Measurements from ENCODE around the gene NHLH1.
A peak's percentile ranks its signal among the peaks of the same experiment; 100 is the strongest.

Gene NHLH1

DNA sequence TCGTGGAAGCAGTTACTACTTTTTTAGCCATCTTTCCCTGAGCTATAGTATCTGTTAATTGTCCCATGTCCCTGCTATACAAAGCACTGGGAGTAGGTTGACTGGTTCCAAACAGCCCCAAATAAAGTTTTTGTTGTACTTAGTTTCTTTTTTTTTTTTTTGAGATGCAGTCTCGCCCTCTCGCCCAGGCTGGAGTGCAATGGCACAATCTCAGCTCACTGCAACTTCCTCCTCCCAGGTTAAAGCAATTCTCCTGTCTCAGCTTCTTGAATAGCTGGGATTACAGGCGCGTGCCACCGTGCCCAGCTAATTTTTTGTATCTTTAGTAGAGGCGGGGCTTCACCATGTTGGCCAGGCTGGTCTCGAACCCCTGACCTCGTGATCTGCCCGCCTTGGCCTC lies 20.4 kb upstream of the NHLH1 start:
- H3K4me3 ChIP-seq (ENCODE audit: low read depth, low read length), result no peak overlapping the region
- TF ChIP-seq, protein P1, sequence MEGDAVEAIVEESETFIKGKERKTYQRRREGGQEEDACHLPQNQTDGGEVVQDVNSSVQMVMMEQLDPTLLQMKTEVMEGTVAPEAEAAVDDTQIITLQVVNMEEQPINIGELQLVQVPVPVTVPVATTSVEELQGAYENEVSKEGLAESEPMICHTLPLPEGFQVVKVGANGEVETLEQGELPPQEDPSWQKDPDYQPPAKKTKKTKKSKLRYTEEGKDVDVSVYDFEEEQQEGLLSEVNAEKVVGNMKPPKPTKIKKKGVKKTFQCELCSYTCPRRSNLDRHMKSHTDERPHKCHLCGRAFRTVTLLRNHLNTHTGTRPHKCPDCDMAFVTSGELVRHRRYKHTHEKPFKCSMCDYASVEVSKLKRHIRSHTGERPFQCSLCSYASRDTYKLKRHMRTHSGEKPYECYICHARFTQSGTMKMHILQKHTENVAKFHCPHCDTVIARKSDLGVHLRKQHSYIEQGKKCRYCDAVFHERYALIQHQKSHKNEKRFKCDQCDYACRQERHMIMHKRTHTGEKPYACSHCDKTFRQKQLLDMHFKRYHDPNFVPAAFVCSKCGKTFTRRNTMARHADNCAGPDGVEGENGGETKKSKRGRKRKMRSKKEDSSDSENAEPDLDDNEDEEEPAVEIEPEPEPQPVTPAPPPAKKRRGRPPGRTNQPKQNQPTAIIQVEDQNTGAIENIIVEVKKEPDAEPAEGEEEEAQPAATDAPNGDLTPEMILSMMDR (IDR thresholded peaks at IDR 0.05; ENCODE audit: low read depth, low read length), result no peak

DNA sequence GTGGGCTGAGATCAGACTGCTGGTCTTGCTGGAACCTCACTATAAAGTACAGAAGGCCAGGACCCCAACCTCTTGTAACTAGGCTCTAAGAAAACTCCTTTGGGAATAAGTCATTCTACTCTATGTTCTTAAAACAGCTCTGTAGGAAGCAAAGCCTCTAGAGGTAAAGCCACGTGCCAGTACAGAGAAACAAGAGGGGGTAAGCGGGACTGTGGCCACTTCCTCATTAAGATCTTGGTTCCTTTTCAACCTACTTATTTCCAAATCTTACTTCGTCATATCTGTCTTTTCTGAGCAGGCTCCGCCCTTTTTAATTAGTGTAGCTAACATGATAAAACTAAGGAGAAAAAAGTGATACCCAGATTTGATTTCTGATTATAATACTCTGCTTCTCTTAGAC lies 19.9 kb upstream of the NHLH1 start:
- TF ChIP-seq, protein P1 (IDR thresholded peaks at IDR 0.05; ENCODE audit: low read depth, low read length), result no peak
- no peak overlapping the region for H3K4me3 ChIP-seq (ENCODE audit: low read depth, low read length)

DNA sequence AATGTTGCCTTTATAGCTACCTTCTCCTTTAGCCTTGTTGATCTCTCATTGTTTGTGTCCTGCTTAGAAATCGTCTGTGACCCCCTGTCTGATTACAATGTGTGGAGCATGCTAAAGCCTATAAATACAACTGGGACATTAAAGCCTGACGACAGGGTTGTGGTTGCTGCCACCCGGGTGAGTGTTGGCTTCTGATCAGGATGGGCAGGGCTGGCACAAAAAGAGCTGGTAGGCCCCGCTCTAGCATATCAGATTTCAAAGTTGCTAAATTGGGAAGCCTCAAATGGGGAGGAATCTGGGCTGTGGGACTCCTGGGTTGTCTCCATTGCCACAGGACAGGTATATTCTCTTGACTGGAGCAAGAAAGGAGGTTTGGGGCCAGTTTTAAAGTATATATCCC lies 15.2 kb upstream of the NHLH1 start:
- TF ChIP-seq, protein P1 (IDR thresholded peaks at IDR 0.05; ENCODE audit: low read depth, low read length), result no peak
- no peak overlapping the region for H3K4me3 ChIP-seq (ENCODE audit: low read depth, low read length)

DNA sequence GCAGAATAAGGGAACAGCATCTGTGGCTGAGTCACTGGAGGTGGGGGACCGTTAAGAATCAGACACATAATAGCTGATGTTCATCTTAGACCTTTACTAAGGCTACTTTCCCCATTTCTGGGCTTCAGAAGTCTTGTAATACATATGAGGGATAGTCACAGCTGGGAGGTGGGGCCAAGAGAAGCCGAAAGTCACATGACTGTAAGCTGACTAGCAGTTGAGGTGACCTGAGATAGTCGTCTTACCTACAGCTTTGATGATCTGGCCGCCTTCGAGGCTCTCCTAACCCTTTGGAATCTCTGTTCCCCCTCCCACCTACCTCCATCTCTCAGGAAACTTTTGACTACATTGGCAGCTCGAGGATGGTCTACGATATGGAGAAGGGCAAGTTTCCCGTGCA lies 14.3 kb upstream of the NHLH1 start:
- TF ChIP-seq, protein P1 (IDR thresholded peaks at IDR 0.05; ENCODE audit: low read depth, low read length), result no peak
- H3K4me3 ChIP-seq (ENCODE audit: low read depth, low read length), result no peak overlapping the region

DNA sequence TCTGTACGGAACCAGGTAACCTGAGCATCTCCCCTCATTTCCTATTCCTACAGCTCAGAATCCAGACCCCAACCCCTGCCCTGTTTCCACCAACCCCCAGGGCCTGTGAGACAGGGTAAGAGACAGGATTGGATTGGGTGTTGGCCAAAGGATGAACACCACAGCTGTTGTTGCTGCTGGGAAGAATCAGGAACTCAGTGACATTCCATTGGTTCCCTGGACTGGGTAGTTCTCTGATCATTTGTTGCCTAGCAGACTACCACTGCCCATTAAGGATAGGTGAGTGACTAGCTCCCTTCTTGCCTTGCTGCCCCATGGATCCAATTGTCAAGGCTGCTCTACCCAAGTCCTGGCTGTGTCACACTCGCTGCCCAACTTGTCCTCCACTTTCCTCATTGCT lies 13.6 kb upstream of the NHLH1 start:
- no peak overlapping the region for H3K4me3 ChIP-seq (ENCODE audit: low read depth, low read length)
- TF ChIP-seq, protein P1 (IDR thresholded peaks at IDR 0.05; ENCODE audit: low read depth, low read length), result no peak

DNA sequence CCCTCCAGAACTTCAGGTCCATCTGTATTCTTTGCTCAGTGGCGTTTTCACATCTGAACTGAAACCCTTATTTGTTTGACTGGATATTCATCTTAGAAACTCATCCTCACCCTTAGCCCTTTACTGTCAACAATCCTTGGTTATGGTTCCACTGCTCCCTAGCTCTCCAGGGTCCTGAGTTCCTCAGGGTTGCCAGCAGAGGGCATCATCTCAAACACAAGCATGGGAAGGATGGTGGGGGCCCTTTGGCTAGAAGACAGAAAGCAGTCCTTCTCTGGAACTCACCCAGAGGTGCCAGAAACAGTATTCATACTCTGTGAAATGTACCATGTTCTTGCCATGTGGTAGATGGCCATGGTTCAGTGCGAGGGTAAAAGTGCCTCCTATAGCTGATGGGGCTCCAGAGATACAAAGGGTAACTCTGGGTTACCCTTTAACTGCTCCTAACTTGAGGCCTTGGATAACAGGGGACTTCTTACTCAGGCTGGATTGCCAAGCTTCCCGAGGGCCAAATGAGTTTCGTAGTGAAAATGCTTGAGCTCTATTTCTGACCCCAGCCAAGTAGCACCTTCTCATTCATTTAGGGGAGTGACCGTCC lies 12.4 kb upstream of the NHLH1 start:
- H3K4me3 ChIP-seq (ENCODE audit: low read depth, low read length), result no peak overlapping the region

DNA sequence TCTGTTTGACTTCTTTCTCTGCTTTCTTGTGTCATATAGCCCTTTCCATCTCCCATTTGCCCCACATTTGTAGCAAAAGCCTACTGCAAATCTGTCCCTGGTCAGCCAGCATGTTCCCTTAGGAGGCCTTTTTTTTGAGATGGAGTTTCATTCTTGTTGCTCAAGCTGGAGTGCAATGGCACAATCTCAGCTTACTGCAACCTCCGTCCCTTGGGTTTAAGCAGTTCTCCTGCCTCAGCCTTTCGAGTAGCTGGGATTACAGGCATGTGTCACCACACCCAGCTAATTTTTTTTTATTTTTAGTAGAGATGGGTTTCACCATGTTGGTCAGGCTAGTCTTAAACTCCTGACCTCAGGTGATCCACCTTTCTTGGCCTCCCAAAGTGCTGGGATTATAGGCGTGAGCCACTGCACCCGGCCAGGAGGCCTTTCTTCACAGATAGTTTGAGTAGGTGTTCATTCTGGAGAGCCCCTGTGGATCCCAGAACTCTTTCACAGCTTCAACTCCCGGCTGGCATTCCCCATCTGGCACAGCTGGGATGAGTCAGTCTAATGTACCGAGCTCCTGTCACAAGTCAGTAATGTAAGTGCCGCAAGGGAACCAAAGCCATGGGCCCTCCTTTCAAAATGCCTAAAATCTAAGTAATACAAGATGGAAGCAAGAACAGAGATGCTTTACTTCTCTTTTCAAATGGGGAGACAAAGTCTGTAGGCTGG lies 9.4 kb upstream of the NHLH1 start:
- no peak overlapping the region for H3K4me3 ChIP-seq (ENCODE audit: low read depth, low read length)
- TF ChIP-seq, protein P1 (IDR thresholded peaks at IDR 0.05; ENCODE audit: low read depth, low read length), result no peak

More for the DNA sequence above, 12.4 kb upstream of the NHLH1 start:
- TF ChIP-seq, protein P1 (IDR thresholded peaks at IDR 0.05; ENCODE audit: low read depth, low read length), result peak; percentile 54

Measured in WI38 (cell line).